DMS79 treated with DMSO at 0.1 percent for 48 hours (cell line): ENCODE data around the gene FOXM1.

Source experiments
- DNase-seq: peaks from one replicate; lab custom pipeline; 2025; lab: John Stamatoyannopoulos, UW

FOXM1 gene, protein sequence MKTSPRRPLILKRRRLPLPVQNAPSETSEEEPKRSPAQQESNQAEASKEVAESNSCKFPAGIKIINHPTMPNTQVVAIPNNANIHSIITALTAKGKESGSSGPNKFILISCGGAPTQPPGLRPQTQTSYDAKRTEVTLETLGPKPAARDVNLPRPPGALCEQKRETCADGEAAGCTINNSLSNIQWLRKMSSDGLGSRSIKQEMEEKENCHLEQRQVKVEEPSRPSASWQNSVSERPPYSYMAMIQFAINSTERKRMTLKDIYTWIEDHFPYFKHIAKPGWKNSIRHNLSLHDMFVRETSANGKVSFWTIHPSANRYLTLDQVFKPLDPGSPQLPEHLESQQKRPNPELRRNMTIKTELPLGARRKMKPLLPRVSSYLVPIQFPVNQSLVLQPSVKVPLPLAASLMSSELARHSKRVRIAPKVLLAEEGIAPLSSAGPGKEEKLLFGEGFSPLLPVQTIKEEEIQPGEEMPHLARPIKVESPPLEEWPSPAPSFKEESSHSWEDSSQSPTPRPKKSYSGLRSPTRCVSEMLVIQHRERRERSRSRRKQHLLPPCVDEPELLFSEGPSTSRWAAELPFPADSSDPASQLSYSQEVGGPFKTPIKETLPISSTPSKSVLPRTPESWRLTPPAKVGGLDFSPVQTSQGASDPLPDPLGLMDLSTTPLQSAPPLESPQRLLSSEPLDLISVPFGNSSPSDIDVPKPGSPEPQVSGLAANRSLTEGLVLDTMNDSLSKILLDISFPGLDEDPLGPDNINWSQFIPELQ

DNA sequence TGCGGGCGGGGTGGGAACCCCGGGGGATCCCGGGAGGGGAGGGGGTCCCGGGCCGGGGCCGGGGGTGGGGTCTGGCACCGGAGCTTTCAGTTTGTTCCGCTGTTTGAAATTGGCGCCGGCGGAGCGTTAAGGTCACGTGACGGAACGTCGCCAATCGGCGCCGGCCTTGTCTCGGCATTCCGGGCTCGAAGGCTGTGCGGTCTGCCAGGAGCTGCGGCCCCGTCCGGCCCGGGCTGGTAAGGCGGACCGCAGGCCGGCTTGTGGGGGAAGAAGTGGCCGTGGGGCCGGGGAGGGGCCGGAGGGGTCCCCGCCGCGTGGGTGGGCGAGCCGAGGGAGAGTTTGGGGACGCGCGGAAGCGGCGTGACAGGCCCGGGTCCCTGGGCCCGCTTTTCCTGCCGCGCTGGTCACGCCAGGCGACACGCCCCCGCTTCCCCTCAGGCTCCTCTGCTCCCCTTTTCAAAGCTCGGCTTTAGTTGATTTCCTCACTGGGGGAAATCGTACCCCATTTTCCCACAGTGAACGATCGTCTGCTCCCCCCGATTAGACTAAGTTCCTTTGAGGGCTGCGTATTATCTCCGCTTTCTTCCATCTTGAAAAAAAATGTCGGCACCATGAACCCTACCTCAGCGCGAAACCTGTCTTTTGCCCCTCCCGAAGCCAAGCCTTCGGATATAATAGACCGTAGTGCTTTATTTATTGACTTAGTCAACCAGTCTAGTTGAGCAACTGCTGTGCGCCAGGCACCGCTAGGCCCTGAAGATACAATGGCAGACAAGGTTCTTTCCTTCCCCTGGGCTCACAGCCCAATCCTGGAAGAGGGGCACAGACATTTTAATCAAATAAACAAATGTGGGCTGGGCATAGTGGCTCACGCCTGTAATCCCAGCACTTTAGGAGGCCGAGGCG is at the start of gene FOXM1, which contains the start of gene RHNO1:
FOXM1 (minus strand) TSS at position 128 of the 906 bp plus-strand sequence. CDS start 2,696 bp downstream, outside the sequence.
RHNO1 (plus strand) TSS at position 177 of the 906 bp plus-strand sequence. CDS start 8,144 bp downstream, outside the sequence.
- DNase-seq = peak; percentile 80

DNA sequence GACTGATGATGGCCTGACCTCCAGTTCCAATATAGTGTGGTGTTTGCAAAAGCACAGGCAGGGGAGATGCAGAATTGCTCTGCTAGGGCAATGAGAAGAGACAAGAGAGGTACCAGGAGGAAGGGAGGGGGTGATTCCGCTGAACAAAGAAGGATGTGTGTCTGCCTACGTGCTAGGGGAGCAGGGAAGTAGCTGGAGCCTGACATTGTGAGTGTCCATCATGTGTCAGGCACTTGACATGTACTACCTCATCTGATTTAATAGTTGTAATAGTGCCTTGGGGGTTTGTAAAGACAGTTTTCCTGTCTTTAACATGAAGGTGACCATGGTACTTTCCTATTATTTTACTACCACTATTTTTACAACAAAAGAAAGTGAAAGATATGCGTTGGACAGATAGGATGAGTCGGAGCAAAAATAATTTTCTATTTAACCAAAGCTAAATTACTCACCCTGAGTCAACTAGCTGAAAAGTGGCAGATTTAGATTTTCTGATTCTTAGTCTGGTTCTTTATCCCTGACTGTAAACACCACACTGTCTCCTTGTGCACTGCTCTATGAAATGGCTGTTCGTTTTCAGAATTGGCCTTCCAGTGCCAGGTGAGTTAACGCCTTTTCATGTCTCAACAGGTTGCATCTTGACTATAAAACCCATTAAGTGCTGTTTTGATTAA is 48.5 kb upstream of the FOXM1 start:
- peak; percentile 20 for DNase-seq

- DNase-seq = no peak
Observed at GRCh38 chr12:2924019-2924418, 47.0 kb upstream of the FOXM1 start.

- no peak for DNase-seq
Observed at GRCh38 chr12:2923057-2923456, 46.1 kb upstream of the FOXM1 start.

DNA sequence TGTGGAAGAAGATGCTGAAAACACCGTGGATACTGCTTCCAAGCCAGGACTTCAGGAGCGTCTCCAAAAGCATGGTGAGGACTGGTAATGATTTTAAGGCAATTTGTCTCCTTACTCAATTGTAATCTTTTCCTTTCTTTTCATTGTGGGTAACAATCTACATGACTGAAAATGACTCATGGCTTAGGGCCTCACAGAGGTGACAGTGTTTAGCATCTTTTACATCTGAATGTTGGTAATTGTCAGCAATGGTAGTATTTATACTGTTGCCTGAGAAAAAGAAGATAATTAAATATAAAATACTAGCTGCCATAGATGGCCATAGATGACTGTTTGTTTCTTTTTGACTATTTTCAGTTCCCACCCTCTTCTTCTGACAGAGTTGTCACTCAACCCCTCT is 45.4 kb upstream of the FOXM1 start:
- no peak for DNase-seq

DNA sequence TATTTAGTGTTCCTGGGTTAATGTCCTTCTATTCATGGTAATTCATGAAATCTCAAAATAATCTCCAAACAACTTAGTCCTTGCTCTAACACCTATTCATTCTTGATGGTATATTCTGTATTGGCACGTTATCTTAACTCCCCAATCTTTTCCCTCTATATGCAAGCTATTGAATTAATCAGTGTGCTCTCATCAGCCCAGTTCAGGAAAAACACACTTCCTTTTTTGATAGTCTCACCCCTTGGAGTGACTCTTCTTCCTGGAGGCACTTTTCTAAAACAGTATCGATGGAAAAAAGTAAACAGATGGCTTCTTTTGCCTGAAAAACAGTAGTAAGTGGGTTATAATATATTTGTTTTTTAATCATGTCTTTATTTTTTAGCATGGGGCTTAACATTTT is 42.3 kb upstream of the FOXM1 start:
- no peak for DNase-seq

DNA sequence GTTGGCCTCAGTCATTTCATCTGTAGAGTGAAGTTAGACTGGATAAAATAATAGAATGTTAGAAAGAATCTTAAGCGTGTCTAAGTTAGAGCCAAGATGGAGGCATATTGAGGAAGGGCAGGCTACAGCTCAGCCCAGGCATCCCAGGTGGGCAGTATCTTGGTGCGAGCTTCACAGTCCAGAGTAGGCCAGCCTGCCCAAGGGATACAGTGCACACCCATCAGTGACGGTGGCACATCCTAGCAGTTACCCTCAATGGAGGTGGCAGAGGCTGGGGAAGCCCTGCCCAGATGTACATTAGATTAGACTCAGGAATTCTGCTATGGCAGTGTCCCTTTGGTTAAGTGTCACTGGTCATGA is 35.2 kb upstream of the FOXM1 start:
- DNase-seq = no peak

DNA sequence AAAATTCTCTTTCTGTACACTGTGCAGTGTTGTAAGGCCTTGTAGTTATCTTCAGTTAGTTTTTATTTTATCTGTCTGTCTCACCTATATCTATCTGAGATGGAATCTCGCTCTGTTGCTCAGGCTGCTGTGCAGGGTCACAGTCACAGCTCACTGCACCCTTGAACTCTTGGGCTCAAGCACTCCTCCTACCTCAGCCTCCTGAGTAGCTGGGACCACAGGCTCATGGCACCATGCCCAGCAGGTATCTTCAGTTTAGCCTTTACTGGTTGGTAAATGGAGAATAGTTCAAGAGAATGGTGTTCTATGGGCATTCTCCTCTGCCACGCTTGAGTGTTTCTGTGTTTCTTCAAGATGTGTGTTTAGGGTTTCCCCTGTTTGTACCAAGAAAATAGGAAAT is 27.3 kb upstream of the FOXM1 start:
- peak; percentile 92 for DNase-seq

GRCh38 chr12:2902272-2902880 is 25.4 kb upstream of the FOXM1 start:
- peak; percentile 96 for DNase-seq

GRCh38 chr12:2900642-2901041 is 23.7 kb upstream of the FOXM1 start:
- no peak for DNase-seq

DNA sequence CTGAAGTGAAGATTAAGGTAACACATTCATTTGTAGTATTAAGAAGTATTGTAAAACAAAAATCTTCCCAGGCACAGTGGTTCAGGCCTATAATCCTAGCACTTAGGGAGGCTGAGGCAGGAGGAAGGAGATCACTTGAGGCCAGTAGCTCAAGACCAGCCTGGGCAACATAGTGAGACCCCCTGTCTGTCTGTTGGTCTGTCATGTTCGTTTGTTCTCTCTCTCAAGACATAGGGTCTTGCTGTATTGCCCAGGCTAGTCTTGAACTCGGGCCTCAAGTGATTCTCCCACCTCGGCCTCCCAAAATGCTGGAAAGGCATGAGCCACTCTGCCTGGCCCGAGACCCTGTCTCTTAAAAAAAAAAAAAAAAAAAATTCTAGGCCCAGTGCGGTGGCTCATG is 20.4 kb upstream of the FOXM1 start:
- DNase-seq = no peak

- no peak for DNase-seq
Observed at GRCh38 chr12:2895511-2895910, 18.5 kb upstream of the FOXM1 start.

- no peak for DNase-seq
Observed at GRCh38 chr12:2895051-2895451, 18.1 kb upstream of the FOXM1 start.

- no peak for DNase-seq
Observed at GRCh38 chr12:2893007-2893406, 16.0 kb upstream of the FOXM1 start.

GRCh38 chr12:2892246-2892645 is 15.3 kb upstream of the FOXM1 start:
- DNase-seq = no peak

- peak; percentile 45 for DNase-seq
Observed at GRCh38 chr12:2891240-2892053, 14.5 kb upstream of the FOXM1 start.

DNA sequence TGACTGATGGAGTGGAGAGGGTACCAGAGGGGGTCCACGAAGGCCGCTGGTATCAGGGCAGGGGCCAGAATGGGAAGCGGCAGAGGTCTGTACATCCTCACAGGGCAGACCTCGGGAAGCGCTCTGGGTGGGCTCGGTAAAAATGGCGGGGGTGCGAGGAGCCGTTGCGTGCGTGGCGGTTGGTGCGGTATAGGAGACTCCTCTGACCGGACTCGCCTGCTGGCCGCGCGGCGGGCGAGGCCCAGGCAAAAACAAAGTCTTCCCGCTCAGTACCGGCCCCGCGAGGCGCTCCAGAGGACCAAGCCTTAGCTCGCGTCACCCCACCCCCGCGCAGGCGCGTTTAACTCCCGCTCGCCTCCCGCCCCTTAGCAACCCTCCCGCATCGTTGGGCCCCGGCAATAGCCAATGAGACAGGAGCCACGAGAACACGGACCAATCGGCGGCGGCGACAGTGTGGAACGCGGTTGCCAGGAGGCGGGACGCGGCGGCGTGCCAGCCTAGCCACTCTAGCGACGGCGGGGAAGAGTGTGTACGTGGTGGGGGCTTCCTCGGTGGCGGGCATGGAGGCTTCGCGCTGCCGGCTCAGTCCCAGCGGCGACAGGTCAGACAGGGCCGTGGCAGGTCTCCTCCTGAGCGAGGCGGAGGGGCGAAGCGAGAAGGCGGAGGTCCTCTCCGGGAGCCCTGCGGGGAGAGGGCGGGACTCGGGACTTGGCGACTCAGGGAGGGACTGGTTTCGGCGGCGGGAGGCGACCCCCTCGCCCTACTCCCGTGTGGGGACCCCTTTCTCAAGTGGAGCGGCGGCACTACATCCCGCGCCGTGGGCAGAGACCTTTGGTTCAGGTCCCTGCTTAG is 13.6 kb upstream of the FOXM1 start, which contains the start of gene TULP3:
TULP3 (plus strand) TSS at position 504 of the 852 bp plus-strand sequence; CDS start at position 561, 57 bp downstream.
- DNase-seq = peak; percentile 98

DNA sequence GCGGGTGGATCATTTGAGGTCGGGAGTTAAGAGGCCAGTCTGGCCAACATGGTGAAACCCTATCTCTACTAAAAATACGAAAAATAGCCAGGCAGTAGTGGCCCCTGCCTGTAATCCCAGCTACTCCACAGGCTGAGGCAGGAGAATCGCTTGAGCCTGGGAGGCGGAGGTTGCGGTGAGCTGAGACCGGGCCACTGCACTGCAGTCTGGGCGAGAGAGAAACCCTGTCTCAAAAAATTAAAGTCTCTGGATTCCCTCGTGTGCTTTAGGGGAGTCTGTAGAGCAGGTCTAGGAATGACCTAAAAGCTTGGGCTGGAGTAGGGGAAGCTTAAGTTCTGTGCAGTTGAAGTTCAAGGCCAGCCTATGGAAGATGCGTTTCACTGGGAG is 13.0 kb upstream of the FOXM1 start:
- no peak for DNase-seq

- no peak for DNase-seq
Observed at GRCh38 chr12:2886768-2887450, 9.9 kb upstream of the FOXM1 start.
